ENCODE data around the gene CARHSP1. TPM values are rescaled to one million over a fixed set of nuclear protein-coding genes. Genes with fewer than 3 reads are reported as not detected.

CARHSP1 gene
- polyA plus RNA-seq, 1 of the 3 experiments (the other 2 are of a cell fraction) = 93.6 TPM

- peaks cover 35% of the 10 kb centered on the region; the same call in 1 of the 2 replicates for H3K79me2 ChIP-seq (ENCODE audit: insufficient read depth)
- H3K4me3 ChIP-seq (ENCODE audit: low read depth in 2 of 2, low read length in 1 of 2) = no peak overlapping the region
- peaks cover 54% of the 10 kb centered on the region for H3F3A ChIP-seq (replicated peaks; ENCODE audit: insufficient read depth)
- H3K4me1 ChIP-seq (ENCODE audit: control insufficient read depth in 1 of 2, insufficient read depth in 2 of 2, low read depth in 1 of 2, low read length in 1 of 2) = peaks cover 13 to 21% of the 10 kb centered on the region in 2 experiments; a peak in 3 of 4 replicates
- CTCF ChIA-PET = no interaction called here
- POLR2A ChIA-PET = no interaction called here
- H3K36me3 ChIP-seq (replicated peaks in 1 of 2; ENCODE audit: control insufficient read depth in 1 of 2, insufficient read depth in 2 of 2, low read length in 1 of 2) = peaks cover 12 to 27% of the 10 kb centered on the region in 2 experiments
- H4K20me1 ChIP-seq (ENCODE audit: insufficient read depth) = peaks cover 40% of the 10 kb centered on the region
- TF ChIP-seq GABPA (IDR thresholded peaks at IDR 0.05; ENCODE audit: low read depth) = no peak
- H3K27me3 ChIP-seq (ENCODE audit: insufficient read depth) = no peaks in the 10 kb centered on the region
- no peaks in the 10 kb centered on the region for H3K9me3 ChIP-seq
- no peak overlapping the region for H3K4me2 ChIP-seq
- H3K9me2 ChIP-seq = no peaks in the 10 kb centered on the region
- WGBS (ENCODE audit: low lambda C conversion rate) = 83% methylated on average over 5 of the region's 15 CpGs
- H3K27ac ChIP-seq (ENCODE audit: low read depth in 2 of 2, low read length in 1 of 2) = peak overlapping the region; percentile 2 to 23; a peak in 2 of 4 replicates
- peak; percentile 19 for DNase-seq
- no peak overlapping the region for H2AFZ ChIP-seq (ENCODE audit: low read depth)
- no peak overlapping the region for H3K9ac ChIP-seq
Measured at GRCh38 chr16:8847623-8848022, 21.2 kb downstream of the CARHSP1 start.

- 79% methylated on average over 13 of the region's 13 CpGs for WGBS (ENCODE audit: low lambda C conversion rate)
- POLR2A ChIA-PET = interaction anchor here (0.6 kb wide), 1 partner anchor 17 kb away, joined by 4 read pairs; no protein-coding TSS in a partner anchor
- H3K27me3 ChIP-seq (ENCODE audit: insufficient read depth) = no peaks in the 10 kb centered on the region
- CTCF ChIA-PET = no interaction called here
- H3K9me2 ChIP-seq = no peaks in the 10 kb centered on the region
- H3K9me3 ChIP-seq = no peaks in the 10 kb centered on the region
- H3K9ac ChIP-seq = no peak overlapping the region
- H3K4me3 ChIP-seq (ENCODE audit: low read depth in 2 of 2, low read length in 1 of 2) = no peak overlapping the region
- H2AFZ ChIP-seq (ENCODE audit: low read depth) = no peak overlapping the region
- H3K4me2 ChIP-seq = no peak overlapping the region
- H3K4me1 ChIP-seq (ENCODE audit: control insufficient read depth in 1 of 2, insufficient read depth in 2 of 2, low read depth in 1 of 2, low read length in 1 of 2) = peaks cover 13 to 21% of the 10 kb centered on the region in 2 experiments; a peak in 3 of 4 replicates
- peak overlapping the region; percentile 2 to 23; a peak in 2 of 4 replicates for H3K27ac ChIP-seq (ENCODE audit: low read depth in 2 of 2, low read length in 1 of 2)
- peak; percentile 56 for DNase-seq
- H4K20me1 ChIP-seq (ENCODE audit: insufficient read depth) = peaks cover 40% of the 10 kb centered on the region
- H3F3A ChIP-seq (replicated peaks; ENCODE audit: insufficient read depth) = peaks cover 52% of the 10 kb centered on the region
- H3K36me3 ChIP-seq (replicated peaks in 1 of 2; ENCODE audit: control insufficient read depth in 1 of 2, insufficient read depth in 2 of 2, low read length in 1 of 2) = peaks cover 12 to 25% of the 10 kb centered on the region in 2 experiments
- H3K79me2 ChIP-seq (ENCODE audit: insufficient read depth) = peaks cover 34% of the 10 kb centered on the region; the same call in 1 of the 2 replicates
- TF ChIP-seq TEAD4 (IDR thresholded peaks at IDR 0.05; ENCODE audit: borderline replicate concordance, insufficient read depth) (no peak), MXI1 (IDR thresholded peaks at IDR 0.05; ENCODE audit: low read depth, low read length) (peak; percentile 65; the same call in 1 of the 2 replicates), RXRA (IDR thresholded peaks at IDR 0.05; ENCODE audit: borderline replicate concordance, low read depth) (no peak)
Measured at GRCh38 chr16:8847145-8847544, 21.7 kb downstream of the CARHSP1 start.

GRCh38 chr16:8846401-8846932, 22.3 kb downstream of the CARHSP1 start:
- 93% methylated on average over 9 of the region's 10 CpGs for WGBS (ENCODE audit: low lambda C conversion rate)
- Histone ChIP-seq H4K20me1 (ENCODE audit: insufficient read depth) (peaks cover 38% of the 10 kb centered on the region), H3K4me2 (no peak overlapping the region), H3K27ac (ENCODE audit: low read depth in 2 of 2, low read length in 1 of 2) (peak overlapping the region; percentile 23; a peak in 1 of 4 replicates), H3K27me3 (ENCODE audit: insufficient read depth) (no peaks in the 10 kb centered on the region), H3K9ac (no peak overlapping the region), H3K9me2 (no peaks in the 10 kb centered on the region), H3K4me1 (ENCODE audit: control insufficient read depth in 1 of 2, insufficient read depth in 2 of 2, low read depth in 1 of 2, low read length in 1 of 2) (peaks cover 13 to 21% of the 10 kb centered on the region in 2 experiments; a peak in 3 of 4 replicates), H3K4me3 (ENCODE audit: low read depth in 2 of 2, low read length in 1 of 2) (no peak overlapping the region), H3K36me3 (replicated peaks in 1 of 2; ENCODE audit: control insufficient read depth in 1 of 2, insufficient read depth in 2 of 2, low read length in 1 of 2) (peaks cover 12 to 25% of the 10 kb centered on the region in 2 experiments), H3K9me3 (no peaks in the 10 kb centered on the region), H3F3A (replicated peaks; ENCODE audit: insufficient read depth) (peaks cover 52% of the 10 kb centered on the region), H3K79me2 (ENCODE audit: insufficient read depth) (peaks cover 30% of the 10 kb centered on the region; the same call in 1 of the 2 replicates), H2AFZ (ENCODE audit: low read depth) (no peak overlapping the region)
- ChIA-PET CTCF (no interaction called here), POLR2A (interaction anchor here (0.6 kb wide), 1 partner anchor 16 kb away, joined by 4 read pairs; no protein-coding TSS in a partner anchor)
- DNase-seq = peak; percentile 10
- no peak for TF ChIP-seq FOXJ3 (CRISPR knock-in tag; IDR thresholded peaks at IDR 0.05)
- no peak for TF ChIP-seq USF2 (IDR thresholded peaks at IDR 0.05; ENCODE audit: borderline replicate concordance, low read depth, low read length)
- no peak for TF ChIP-seq RCOR1 (IDR thresholded peaks at IDR 0.05; ENCODE audit: low read length)
- TF ChIP-seq POLR2AphosphoS5 (IDR thresholded peaks at IDR 0.05; ENCODE audit: low read depth, low read length) = no peak
- no peak for TF ChIP-seq REST (IDR thresholded peaks at IDR 0.05; ENCODE audit: low read depth, low read length)
- no peak for TF ChIP-seq EZH2phosphoT487 (IDR thresholded peaks at IDR 0.05; ENCODE audit: borderline replicate concordance, low read depth)
- no peak for TF ChIP-seq RXRA (IDR thresholded peaks at IDR 0.05; ENCODE audit: borderline replicate concordance, low read depth)
- TF ChIP-seq TAF1 (IDR thresholded peaks at IDR 0.05; ENCODE audit: borderline replicate concordance, low read depth, low read length) = no peak
- TF ChIP-seq MEF2A (IDR thresholded peaks at IDR 0.05; ENCODE audit: borderline replicate concordance, low read depth) = no peak
- TF ChIP-seq MAX (IDR thresholded peaks at IDR 0.05; ENCODE audit: low read depth) = no peak
- TF ChIP-seq ELF1 (IDR thresholded peaks at IDR 0.05) = no peak
- TF ChIP-seq IRF3 (IDR thresholded peaks at IDR 0.05; ENCODE audit: low read depth, low read length) = no peak

All from SK-N-SH (cell line).